GM12878 (cell line): ENCODE results near the gene ADK. TPM values are rescaled to one million over a fixed set of nuclear protein-coding genes. Genes with fewer than 3 reads are reported as not detected.

Experiments used
- ATAC-seq: fragments of 200-7000 bp; cut with Tn5 transposase; 3 replicates; pipeline ENCODE4 v1.9.1; 2020; ENCODE audit warnings: mild to moderate bottlenecking, moderate library complexity
- BruUV-seq: library from RNA; stranded (reverse); fragments of 400-500 nt; replicated peaks from 2 replicates; lab custom pipeline; 2021; lab: Mats Ljungman, UMichigan
- CTCF ChIA-PET: fragments of 300-600 bp; sonication (Branson Sonifier 250); formaldehyde crosslinking; extraction: SDS; loops from one replicate; lab custom pipeline; 2021; ENCODE audit warnings: inconsistent platforms; lab: Yijun Ruan, JAX
- POLR2A ChIA-PET: fragments of 350-600 bp; formaldehyde crosslinking; extraction: SDS; loops from one replicate; lab custom pipeline; 2021; ENCODE audit warnings: inconsistent platforms; lab: Charles Lee
- RAD21 ChIA-PET: fragments of 300-600 bp; sonication (Branson Sonifier 250); formaldehyde crosslinking; loops from one replicate; lab custom pipeline; 2023; ENCODE audit warnings: antibody characterized with exemption; ENCODE audit not compliant: unreplicated experiment; lab: Charles Lee
- SMC1A ChIA-PET: fragments of 300-600 bp; sonication (Branson Sonifier 250); formaldehyde crosslinking; loops from one replicate; lab custom pipeline; 2023; ENCODE audit not compliant: unreplicated experiment, uncharacterized antibody; lab: Charles Lee
- DNase-seq: peaks from one replicate; pipeline ENCODE4 v3.0.0-alpha.2; 2011; ENCODE audit warnings: low read depth, low spot score
- FAIRE-seq: peaks from 3 replicates; lab custom pipeline; 2011; peaks lifted over from hg19 to GRCh38; lab: Jason Lieb, UNC
- H2AFZ ChIP-seq: 2 replicates; pipeline ENCODE4 v1.6.0; 2011; ENCODE audit warnings: low read depth, low read length, control low read depth; ENCODE audit not compliant: control insufficient read depth
- H3K27ac ChIP-seq: 2 replicates; pipeline ENCODE4 v1.5.1; 2011; ENCODE audit warnings: control low read depth; ENCODE audit not compliant: control insufficient read depth, insufficient read depth
- H3K27me3 ChIP-seq, 2 experiments: replicated peaks in 1 of 2; 2 replicates each; pipeline versions ENCODE4 v1.6.0 to v1.6.1; 2011; ENCODE audit warnings: low read length in 1 of 2; ENCODE audit not compliant: control insufficient read depth in 2 of 2, insufficient read depth in 2 of 2
- H3K36me3 ChIP-seq, 2 experiments: 2 replicates each; pipeline ENCODE4 v1.5.1; 2011; ENCODE audit warnings: low read length in 1 of 2; ENCODE audit not compliant: control insufficient read depth in 2 of 2, insufficient read depth in 2 of 2
- H3K4me1 ChIP-seq: 2 replicates; pipeline ENCODE4 v1.6.1; 2011; ENCODE audit warnings: mild to moderate bottlenecking, low read length, moderate library complexity, mixed read lengths; ENCODE audit not compliant: control insufficient read depth, insufficient read depth
- H3K4me2 ChIP-seq: 2 replicates; pipeline ENCODE4 v1.6.0; 2011; ENCODE audit warnings: control low read depth; ENCODE audit not compliant: control insufficient read depth, insufficient read depth
- H3K4me3 ChIP-seq: fragments of 200-600 bp; sonication (generic); 2 replicates; pipeline ENCODE4 v1.5.1; 2016
- H3K79me2 ChIP-seq: 2 replicates; pipeline ENCODE4 v1.6.0; 2011; ENCODE audit warnings: low read length; ENCODE audit not compliant: control insufficient read depth, insufficient read depth
- H3K9ac ChIP-seq: 2 replicates; pipeline ENCODE4 v1.8.0; 2011; ENCODE audit warnings: low read length, control low read depth, mixed read lengths; ENCODE audit not compliant: control insufficient read depth, insufficient read depth
- H3K9me3 ChIP-seq: replicated peaks from 3 replicates; pipeline ENCODE4 v1.5.1; 2011; ENCODE audit warnings: mild to moderate bottlenecking, low read length; ENCODE audit not compliant: control insufficient read depth, insufficient read depth
- H4K20me1 ChIP-seq: 2 replicates; pipeline ENCODE4 v1.6.0; 2011; ENCODE audit not compliant: control insufficient read depth, insufficient read depth
- BHLHE40 ChIP-seq, 2 experiments: fragments of 450-650 bp in 1 of 2; IDR thresholded peaks; 2 replicates each; pipeline ENCODE4 v1.6.1; 2011 to 2017; ENCODE audit warnings: low read depth in 2 of 2, borderline replicate concordance in 1 of 2, improper control_type of control experiment in 1 of 2, low read length in 1 of 2, mild to moderate bottlenecking in 1 of 2
- CHD4 ChIP-seq: fragments of 200-600 bp; sonication (generic); IDR thresholded peaks from 2 replicates; pipeline ENCODE4 v1.6.1; 2016; ENCODE audit warnings: mild to moderate bottlenecking
- ETV6 ChIP-seq, 2 experiments: fragments of 450-650 bp in 1 of 2; IDR thresholded peaks in 1 of 2; conservative IDR thresholded peaks in 1 of 2; 2 replicates each; pipeline ENCODE4 v1.6.1; 2014; ENCODE audit warnings: antibody characterized with exemption in 1 of 2, borderline replicate concordance in 1 of 2, low read depth in 1 of 2, mild to moderate bottlenecking in 1 of 2, moderate library complexity in 1 of 2
- EZH2 ChIP-seq: IDR thresholded peaks from 2 replicates; pipeline ENCODE4 v1.6.1; 2012; ENCODE audit warnings: low read depth, mild to moderate bottlenecking, control low read depth, inconsistent platforms, low read length, borderline replicate concordance; ENCODE audit not compliant: control insufficient read depth
- NFXL1 ChIP-seq: fragments of 450-650 bp; IDR thresholded peaks from 2 replicates; pipeline ENCODE4 v1.6.1; 2017; ENCODE audit warnings: antibody characterized with exemption, mild to moderate bottlenecking, borderline replicate concordance
- NR2C1 ChIP-seq: fragments of 450-650 bp; IDR thresholded peaks from 2 replicates; pipeline ENCODE4 v1.6.1; 2017; ENCODE audit warnings: antibody characterized with exemption, mild to moderate bottlenecking, moderate library complexity
- NRF1 ChIP-seq: conservative IDR thresholded peaks from 2 replicates; pipeline ENCODE4 v1.6.1; 2011; ENCODE audit warnings: mild to moderate bottlenecking, low read depth, low read length, improper control_type of control experiment
- SPI1 ChIP-seq: IDR thresholded peaks from 2 replicates; pipeline ENCODE4 v1.6.1; 2011; ENCODE audit warnings: low read depth, mild to moderate bottlenecking, low read length, moderate library complexity, borderline replicate concordance; ENCODE audit not compliant: insufficient read depth
- SREBF2 ChIP-seq: IDR thresholded peaks from 2 replicates; pipeline ENCODE4 v1.6.1; 2012; ENCODE audit warnings: mild to moderate bottlenecking, low read length
- ZZZ3 ChIP-seq: IDR thresholded peaks from 2 replicates; pipeline ENCODE4 v1.6.1; 2011; ENCODE audit warnings: low read depth; ENCODE audit not compliant: control insufficient read depth, insufficient read length
- WGBS: methylation state at CpG from one replicate; pipeline ENCODE4 v1.1.6; 2016; ENCODE audit warnings: low lambda C conversion rate; ENCODE audit not compliant: insufficient replicate concordance, insufficient coverage; ENCODE audit errors: missing lambda C conversion rate; 5-methylcytosine and 5-hydroxymethylcytosine counted together
- in situ Hi-C: fragments of 300-500 bp; cut with MboI; formaldehyde crosslinking; loops from 9 replicates; pipeline ENCODE4 v1.14.3; 2018; ENCODE audit warnings: mixed read lengths
- intact Hi-C: fragments of 100-400 bp; cut with micrococcal nuclease; formaldehyde crosslinking; loops from one replicate; pipeline ENCODE4 v1.14.2; 2022; ENCODE audit not compliant: unreplicated experiment
- polyA plus RNA-seq, 11 experiments: library from polyadenylated mRNA; depleted of rRNA in 4 of 11; unstranded in 6 of 11; stranded (reverse) in 5 of 11; fragments of >200 nt; fragmentation: Nextera tagmentation in 4 of 11; fragmentation: Illumina TruSeq in 1 of 11; extraction: Ambion mirVana in 4 of 11; extraction: Trizol in 1 of 11; gene quantifications; 1 replicate in 1 of 11; 2 replicates in 10 of 11; pipeline versions ENCODE4 v1.2.1 to v1.2.3, GENCODE V29; 2011 to 2016; ENCODE audit warnings: inconsistent platforms in 2 of 11, missing spikeins in 2 of 11, low read depth in 1 of 11
- total RNA-seq, 4 experiments: library from RNA; depleted of rRNA in 3 of 4; stranded (reverse); fragments of >200 nt in 3 of 4; fragmentation: Illumina TruSeq in 1 of 4; extraction: Trizol in 1 of 4; gene quantifications; 2 replicates each; pipeline versions ENCODE4 v1.2.1 to v1.2.3, GENCODE V29; 2013 to 2021
- TF ChIP-seq, protein P1 (sequence below): fragments of 450-650 bp; IDR thresholded peaks from 2 replicates; pipeline ENCODE4 v1.6.1; 2017; ENCODE audit warnings: mild to moderate bottlenecking, moderate library complexity
- TF ChIP-seq, protein P2 (sequence below): IDR thresholded peaks from 2 replicates; pipeline ENCODE4 v1.6.1; 2011; ENCODE audit warnings: mild to moderate bottlenecking, low read depth, low read length, moderate library complexity; ENCODE audit not compliant: insufficient replicate concordance
- TF ChIP-seq, protein P3 (sequence below): IDR thresholded peaks from 2 replicates; pipeline ENCODE4 v1.6.1; 2011; ENCODE audit warnings: low read depth, mild to moderate bottlenecking, low read length, moderate library complexity, borderline replicate concordance; ENCODE audit errors: extremely low read depth
- TF ChIP-seq, protein P4 (sequence below): fragments of 450-650 bp; IDR thresholded peaks from 2 replicates; pipeline ENCODE4 v1.6.1; 2017; ENCODE audit warnings: mild to moderate bottlenecking, low read depth, inconsistent platforms; ENCODE audit not compliant: poor library complexity, severe bottlenecking

Gene ADK
- total and polyA plus RNA-seq, 10 of the 15 experiments (the other 5 are each of a cell fraction or from before 2014, with no cell fraction given), result 42.0 to 151 (median 81.6) TPM

DNA sequence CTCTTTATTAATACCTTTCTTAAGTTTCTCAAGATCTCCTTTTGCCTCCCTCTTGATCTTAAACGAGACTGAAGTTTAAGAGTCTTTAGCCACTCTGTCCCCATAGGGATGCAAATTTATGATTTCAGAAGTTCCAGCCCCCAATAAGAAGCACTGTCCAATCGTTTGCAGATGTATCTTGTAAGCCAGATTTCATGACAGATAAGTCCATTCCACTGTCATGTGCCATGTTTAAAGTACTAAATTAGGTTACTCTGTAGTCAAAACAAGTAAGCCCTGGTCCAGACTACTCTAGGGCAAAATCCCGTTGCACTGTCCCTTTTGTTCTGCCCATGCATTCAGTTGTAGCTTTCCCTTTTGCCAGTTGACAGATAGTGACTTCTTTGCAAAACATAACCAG lies 518.2 kb downstream of the ADK start:
- BruUV-seq, result no TSS peak
- Histone ChIP-seq H4K20me1 (no peaks in the 10 kb centered on the region), H3K27me3 (no peaks in the 10 kb centered on the region), H3K79me2 (no peaks in the 10 kb centered on the region), H3K9me3 (peaks cover 9% of the 10 kb centered on the region), H3K9ac (no peak overlapping the region), H2AFZ (no peak overlapping the region), H3K4me1 (no peaks in the 10 kb centered on the region), H3K4me2 (no peak overlapping the region), H3K36me3 (peaks cover 0 to 7% of the 10 kb centered on the region in 2 experiments; a peak in 2 of 4 replicates), H3K27ac (no peak overlapping the region), H3K4me3 (no peak overlapping the region)
- ChIA-PET CTCF (interaction anchor here (1.3 to 1.5 kb wide), 2 partner anchors 10 to 21 kb away, joined by 3 to 5 read pairs; no protein-coding TSS in a partner anchor), RAD21 (interaction anchor here (1.3 to 3.6 kb wide), 2 partner anchors 8 to 83 kb away, joined by 3 to 17 read pairs; no protein-coding TSS in a partner anchor), POLR2A (interaction anchor here (0.6 kb wide), 1 partner anchor 13 kb away, joined by 3 read pairs; no protein-coding TSS in a partner anchor), SMC1A (interaction anchor here (0.6 to 1.9 kb wide), 7 partner anchors 14 to 256 kb away, joined by 3 to 4 read pairs (median 3); no protein-coding TSS in a partner anchor)
- intact Hi-C loops, result no loop called here
- FAIRE-seq (no peak), ATAC-seq (no peak), DNase-seq (no peak)
- no peak for TF ChIP-seq NRF1
- no peak for TF ChIP-seq ETV6 (conservative IDR thresholded peaks at IDR 0.05 in 1 of 2, IDR thresholded peaks at IDR 0.05 in 1 of 2; ENCODE audit: borderline replicate concordance in 1 of 2, low read depth in 1 of 2)
- TF ChIP-seq, protein P1, sequence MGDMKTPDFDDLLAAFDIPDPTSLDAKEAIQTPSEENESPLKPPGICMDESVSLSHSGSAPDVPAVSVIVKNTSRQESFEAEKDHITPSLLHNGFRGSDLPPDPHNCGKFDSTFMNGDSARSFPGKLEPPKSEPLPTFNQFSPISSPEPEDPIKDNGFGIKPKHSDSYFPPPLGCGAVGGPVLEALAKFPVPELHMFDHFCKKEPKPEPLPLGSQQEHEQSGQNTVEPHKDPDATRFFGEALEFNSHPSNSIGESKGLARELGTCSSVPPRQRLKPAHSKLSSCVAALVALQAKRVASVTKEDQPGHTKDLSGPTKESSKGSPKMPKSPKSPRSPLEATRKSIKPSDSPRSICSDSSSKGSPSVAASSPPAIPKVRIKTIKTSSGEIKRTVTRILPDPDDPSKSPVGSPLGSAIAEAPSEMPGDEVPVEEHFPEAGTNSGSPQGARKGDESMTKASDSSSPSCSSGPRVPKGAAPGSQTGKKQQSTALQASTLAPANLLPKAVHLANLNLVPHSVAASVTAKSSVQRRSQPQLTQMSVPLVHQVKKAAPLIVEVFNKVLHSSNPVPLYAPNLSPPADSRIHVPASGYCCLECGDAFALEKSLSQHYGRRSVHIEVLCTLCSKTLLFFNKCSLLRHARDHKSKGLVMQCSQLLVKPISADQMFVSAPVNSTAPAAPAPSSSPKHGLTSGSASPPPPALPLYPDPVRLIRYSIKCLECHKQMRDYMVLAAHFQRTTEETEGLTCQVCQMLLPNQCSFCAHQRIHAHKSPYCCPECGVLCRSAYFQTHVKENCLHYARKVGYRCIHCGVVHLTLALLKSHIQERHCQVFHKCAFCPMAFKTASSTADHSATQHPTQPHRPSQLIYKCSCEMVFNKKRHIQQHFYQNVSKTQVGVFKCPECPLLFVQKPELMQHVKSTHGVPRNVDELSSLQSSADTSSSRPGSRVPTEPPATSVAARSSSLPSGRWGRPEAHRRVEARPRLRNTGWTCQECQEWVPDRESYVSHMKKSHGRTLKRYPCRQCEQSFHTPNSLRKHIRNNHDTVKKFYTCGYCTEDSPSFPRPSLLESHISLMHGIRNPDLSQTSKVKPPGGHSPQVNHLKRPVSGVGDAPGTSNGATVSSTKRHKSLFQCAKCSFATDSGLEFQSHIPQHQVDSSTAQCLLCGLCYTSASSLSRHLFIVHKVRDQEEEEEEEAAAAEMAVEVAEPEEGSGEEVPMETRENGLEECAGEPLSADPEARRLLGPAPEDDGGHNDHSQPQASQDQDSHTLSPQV, result no peak
- TF ChIP-seq, protein P2, sequence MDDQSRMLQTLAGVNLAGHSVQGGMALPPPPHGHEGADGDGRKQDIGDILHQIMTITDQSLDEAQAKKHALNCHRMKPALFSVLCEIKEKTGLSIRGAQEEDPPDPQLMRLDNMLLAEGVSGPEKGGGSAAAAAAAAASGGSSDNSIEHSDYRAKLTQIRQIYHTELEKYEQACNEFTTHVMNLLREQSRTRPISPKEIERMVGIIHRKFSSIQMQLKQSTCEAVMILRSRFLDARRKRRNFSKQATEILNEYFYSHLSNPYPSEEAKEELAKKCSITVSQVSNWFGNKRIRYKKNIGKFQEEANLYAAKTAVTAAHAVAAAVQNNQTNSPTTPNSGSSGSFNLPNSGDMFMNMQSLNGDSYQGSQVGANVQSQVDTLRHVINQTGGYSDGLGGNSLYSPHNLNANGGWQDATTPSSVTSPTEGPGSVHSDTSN, result no peak
- no peak for TF ChIP-seq SREBF2
- no peak for TF ChIP-seq BHLHE40 (IDR thresholded peaks at IDR 0.05; ENCODE audit: borderline replicate concordance in 1 of 2, low read depth in 2 of 2, low read length in 1 of 2)
- TF ChIP-seq ZZZ3, result no peak
- TF ChIP-seq SPI1, result no peak
- TF ChIP-seq, protein P3, sequence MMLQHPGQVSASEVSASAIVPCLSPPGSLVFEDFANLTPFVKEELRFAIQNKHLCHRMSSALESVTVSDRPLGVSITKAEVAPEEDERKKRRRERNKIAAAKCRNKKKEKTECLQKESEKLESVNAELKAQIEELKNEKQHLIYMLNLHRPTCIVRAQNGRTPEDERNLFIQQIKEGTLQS, result no peak
- no peak for TF ChIP-seq NR2C1
- no peak for TF ChIP-seq EZH2
- TF ChIP-seq, protein P4, sequence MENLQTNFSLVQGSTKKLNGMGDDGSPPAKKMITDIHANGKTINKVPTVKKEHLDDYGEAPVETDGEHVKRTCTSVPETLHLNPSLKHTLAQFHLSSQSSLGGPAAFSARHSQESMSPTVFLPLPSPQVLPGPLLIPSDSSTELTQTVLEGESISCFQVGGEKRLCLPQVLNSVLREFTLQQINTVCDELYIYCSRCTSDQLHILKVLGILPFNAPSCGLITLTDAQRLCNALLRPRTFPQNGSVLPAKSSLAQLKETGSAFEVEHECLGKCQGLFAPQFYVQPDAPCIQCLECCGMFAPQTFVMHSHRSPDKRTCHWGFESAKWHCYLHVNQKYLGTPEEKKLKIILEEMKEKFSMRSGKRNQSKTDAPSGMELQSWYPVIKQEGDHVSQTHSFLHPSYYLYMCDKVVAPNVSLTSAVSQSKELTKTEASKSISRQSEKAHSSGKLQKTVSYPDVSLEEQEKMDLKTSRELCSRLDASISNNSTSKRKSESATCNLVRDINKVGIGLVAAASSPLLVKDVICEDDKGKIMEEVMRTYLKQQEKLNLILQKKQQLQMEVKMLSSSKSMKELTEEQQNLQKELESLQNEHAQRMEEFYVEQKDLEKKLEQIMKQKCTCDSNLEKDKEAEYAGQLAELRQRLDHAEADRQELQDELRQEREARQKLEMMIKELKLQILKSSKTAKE, result no peak
- TF ChIP-seq CHD4, result no peak
- TF ChIP-seq NFXL1, result no peak
- 42% methylated on average over 3 of the region's 3 CpGs for WGBS
- in situ Hi-C loops, result no loop called here
